ENCODE measurements around the gene OR7A10. TPM values are rescaled to one million over a fixed set of nuclear protein-coding genes. Genes with fewer than 3 reads are reported as not detected.
A peak's percentile ranks its signal among the peaks of the same experiment; 100 is the strongest.

The OR7A10 gene
- total RNA-seq (not detected), polyA plus RNA-seq (ENCODE audit: insufficient read depth in 1 of 8, insufficient read length in 8 of 8, low replicate concordance in 1 of 8) (not detected)
- long read RNA-seq, donor 1: 0 reads
- long read RNA-seq, donor 2: 0 reads
- long read RNA-seq, donor 3: 0 reads
- long read RNA-seq, donor 4: 0 reads
- long read RNA-seq, donor 5: 0 reads
- long read RNA-seq, donor 6: 0 reads
- long read RNA-seq, donor 7: 0 reads
- long read RNA-seq, donor 8: 0 reads
- long read RNA-seq, donor 9: 0 reads
- long read RNA-seq, donor 10: 0 reads
- long read RNA-seq, donor 11: 0 reads

DNA sequence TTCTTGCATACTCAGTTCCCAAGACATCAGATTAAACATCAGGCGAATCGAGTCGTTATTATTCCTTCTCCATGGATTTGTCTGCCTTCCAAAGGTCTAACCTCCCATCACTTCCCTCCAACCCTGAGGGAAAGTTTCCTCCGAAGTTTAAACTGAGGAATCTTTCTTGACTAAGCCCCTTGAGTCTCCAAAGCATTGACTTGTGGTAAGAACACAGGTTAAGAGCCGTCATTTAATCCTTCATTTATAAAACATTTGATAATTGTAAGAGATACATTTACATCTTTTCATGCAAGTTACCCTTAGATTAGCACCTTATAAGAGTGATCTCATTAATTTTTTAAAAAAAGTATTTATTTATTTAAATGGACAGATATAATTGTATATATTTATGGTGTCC, at the start of gene OR7A10:
Gene OR7A10 (minus strand): TSS at position 101 of the 400 bp plus-strand sequence. CDS start 7,045 bp downstream, outside the sequence.
- H3K27me3 ChIP-seq (ENCODE audit: control insufficient read depth, insufficient read depth, low read length): no peaks in the 10 kb centered on the region
- DNase-seq: no peak
- H3K36me3 ChIP-seq (ENCODE audit: control insufficient read depth, insufficient read depth, low read length): no peaks in the 10 kb centered on the region
- H3K4me3 ChIP-seq (ENCODE audit: low read length): no peak within 1 kb of the TSS
- WGBS (ENCODE audit: insufficient coverage): no CpG with 5 or more reads among the region's 5 CpGs
- no peaks in the 10 kb centered on the region for H3K9me3 ChIP-seq (replicated peaks; ENCODE audit: control insufficient read depth, low read depth, low read length)
- no peaks in the 10 kb centered on the region for H3K4me1 ChIP-seq (ENCODE audit: control insufficient read depth, insufficient read depth, low read length)
- H3K27ac ChIP-seq (ENCODE audit: low read length): no peak within 1 kb of the TSS

DNA sequence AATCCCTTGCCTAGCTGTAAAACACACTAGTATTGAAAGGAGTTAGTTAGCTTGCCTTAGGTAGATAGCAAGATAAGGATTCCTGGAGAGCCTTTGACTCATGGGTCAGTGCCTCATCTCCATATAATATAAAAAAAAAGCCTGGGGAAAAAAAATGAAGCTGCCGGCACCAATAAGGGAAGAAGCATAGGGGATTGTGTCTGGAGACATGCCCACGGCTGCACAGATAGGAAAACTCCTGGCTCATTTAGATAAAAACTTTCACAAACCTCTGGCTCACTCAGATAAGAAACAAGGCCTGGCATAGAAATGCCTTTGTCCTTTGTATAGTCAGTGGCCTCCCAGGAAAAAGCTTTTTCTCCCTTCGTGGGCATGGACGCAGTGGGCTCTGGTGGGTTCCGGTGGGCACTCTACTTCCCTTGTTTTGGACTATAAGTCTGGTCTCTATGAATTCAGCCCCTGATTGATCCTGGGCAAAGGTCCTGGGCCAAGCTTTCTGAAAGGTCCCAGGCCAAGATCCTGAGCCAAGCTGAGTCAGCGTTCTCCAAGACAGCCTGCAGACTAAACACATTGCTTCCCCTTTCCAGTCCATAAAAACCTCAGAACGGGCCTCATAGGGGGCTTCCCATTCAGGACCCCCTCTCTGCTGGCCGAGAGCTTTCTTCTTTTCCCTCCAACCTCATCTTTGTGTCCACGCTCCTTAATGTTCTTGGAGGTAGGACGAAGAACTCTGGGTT, 42.1 kb upstream of the OR7A10 start:
- no peak overlapping the region for H3K27ac ChIP-seq (ENCODE audit: low read length)
- H3K36me3 ChIP-seq (ENCODE audit: control insufficient read depth, insufficient read depth, low read length): no peaks in the 10 kb centered on the region
- H3K4me3 ChIP-seq (ENCODE audit: low read length): no peak overlapping the region
- 62% methylated on average over 6 of the region's 10 CpGs for WGBS (ENCODE audit: insufficient coverage)
- H3K4me1 ChIP-seq (ENCODE audit: control insufficient read depth, insufficient read depth, low read length): no peaks in the 10 kb centered on the region
- peak; percentile 39 for DNase-seq
- H3K27me3 ChIP-seq (ENCODE audit: control insufficient read depth, insufficient read depth, low read length): no peaks in the 10 kb centered on the region
- no peaks in the 10 kb centered on the region for H3K9me3 ChIP-seq (replicated peaks; ENCODE audit: control insufficient read depth, low read depth, low read length)

DNA sequence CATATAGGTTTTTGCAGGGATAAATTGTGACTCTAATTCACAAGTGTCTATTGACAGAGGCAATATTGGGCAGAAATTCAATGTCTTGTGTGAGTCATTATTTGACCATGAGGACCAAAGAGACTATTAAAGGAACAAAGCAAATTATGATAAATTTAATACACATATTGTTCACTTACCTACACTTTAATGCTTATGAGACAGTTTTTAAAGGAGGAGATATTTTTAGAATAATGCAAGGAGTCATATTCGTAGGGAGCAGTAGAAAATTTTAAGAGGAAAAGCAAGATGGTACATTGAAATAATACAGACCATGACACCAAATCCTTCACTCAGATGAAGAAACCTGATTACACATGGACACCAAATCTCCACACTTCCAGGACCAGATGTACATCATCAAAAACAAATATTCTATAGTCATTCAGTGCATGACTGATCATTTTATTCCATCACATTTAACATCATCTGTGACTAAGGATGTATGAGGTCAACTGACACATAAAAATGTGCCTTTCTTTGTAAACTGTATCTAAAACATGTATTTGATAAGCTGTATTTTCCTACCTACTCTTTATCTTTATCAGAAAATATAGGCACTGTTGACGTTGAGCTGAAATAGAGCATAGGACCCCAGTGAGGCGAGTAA, 41.4 kb upstream of the OR7A10 start:
- Histone ChIP-seq H3K4me1 (ENCODE audit: control insufficient read depth, insufficient read depth, low read length) (no peaks in the 10 kb centered on the region), H3K27ac (ENCODE audit: low read length) (no peak overlapping the region), H3K36me3 (ENCODE audit: control insufficient read depth, insufficient read depth, low read length) (no peaks in the 10 kb centered on the region), H3K27me3 (ENCODE audit: control insufficient read depth, insufficient read depth, low read length) (no peaks in the 10 kb centered on the region), H3K9me3 (replicated peaks; ENCODE audit: control insufficient read depth, low read depth, low read length) (no peaks in the 10 kb centered on the region), H3K4me3 (ENCODE audit: low read length) (no peak overlapping the region)
- no CpG with 5 or more reads among the region's 3 CpGs for WGBS (ENCODE audit: insufficient coverage)
- no peak for DNase-seq

DNA sequence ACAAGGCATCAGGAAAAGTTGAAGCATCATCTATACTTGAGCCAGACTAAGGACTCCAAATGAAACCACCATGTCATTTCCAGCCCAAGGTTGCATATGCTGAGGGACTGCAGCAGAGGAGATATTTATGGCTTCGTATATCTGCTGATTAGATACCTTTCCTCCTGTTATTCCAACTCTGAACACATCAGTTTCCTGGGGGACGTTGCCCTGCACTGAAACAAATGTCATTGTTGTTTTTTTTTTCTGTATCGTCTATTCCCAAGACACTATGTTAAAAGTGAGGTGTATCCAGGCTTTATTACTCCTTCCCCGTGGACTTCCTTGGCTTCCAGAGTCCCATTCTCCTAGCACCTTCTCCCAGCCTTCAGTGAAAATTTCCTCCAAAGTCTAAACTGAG, 37.3 kb upstream of the OR7A10 start, which contains the start of gene OR7A17:
Gene OR7A17 (minus strand): TSS at position 101 of the 400 bp plus-strand sequence. CDS start 4,777 bp downstream, outside the sequence.
- Histone ChIP-seq H3K4me1 (ENCODE audit: control insufficient read depth, insufficient read depth, low read length) (no peaks in the 10 kb centered on the region), H3K4me3 (ENCODE audit: low read length) (no peak within 1 kb of the TSS), H3K9me3 (replicated peaks; ENCODE audit: control insufficient read depth, low read depth, low read length) (no peaks in the 10 kb centered on the region), H3K27me3 (ENCODE audit: control insufficient read depth, insufficient read depth, low read length) (no peaks in the 10 kb centered on the region), H3K36me3 (ENCODE audit: control insufficient read depth, insufficient read depth, low read length) (no peaks in the 10 kb centered on the region), H3K27ac (ENCODE audit: low read length) (no peak within 1 kb of the TSS)
- WGBS (ENCODE audit: insufficient coverage): no CpG with 5 or more reads among the region's 4 CpGs
- no peak for DNase-seq

DNA sequence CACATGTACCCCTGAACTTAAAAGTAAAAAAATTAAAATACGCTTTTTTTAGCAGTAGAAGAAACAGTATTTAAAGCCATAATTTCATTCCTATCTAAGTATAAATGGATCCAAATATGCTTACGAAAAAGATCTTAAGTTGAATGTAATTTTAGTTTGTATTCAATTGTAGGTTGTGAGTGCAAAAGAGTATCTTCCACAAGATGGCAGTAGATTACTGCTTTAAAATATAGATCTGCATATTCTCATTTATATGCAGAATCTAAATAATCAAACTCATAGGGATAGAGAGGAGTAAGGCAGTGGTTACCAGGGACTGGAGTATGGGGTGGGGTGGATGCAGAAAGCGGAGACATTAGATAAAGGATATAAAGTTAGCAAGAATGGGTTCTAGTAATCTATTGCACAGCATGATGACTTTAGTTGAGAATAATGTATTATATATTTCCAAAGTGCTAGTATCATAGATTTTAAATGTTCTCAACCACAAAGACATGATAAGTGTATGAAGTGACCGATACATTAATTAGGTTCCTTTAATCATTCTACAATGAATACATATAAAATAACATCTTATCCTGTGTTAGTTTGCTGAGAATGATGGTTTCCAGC, 23.0 kb upstream of the OR7A10 start:
- H3K27me3 ChIP-seq (ENCODE audit: control insufficient read depth, insufficient read depth, low read length): no peaks in the 10 kb centered on the region
- H3K4me1 ChIP-seq (ENCODE audit: control insufficient read depth, insufficient read depth, low read length): no peaks in the 10 kb centered on the region
- no CpG with 5 or more reads among the region's 4 CpGs for WGBS (ENCODE audit: insufficient coverage)
- H3K9me3 ChIP-seq (replicated peaks; ENCODE audit: control insufficient read depth, low read depth, low read length): no peaks in the 10 kb centered on the region
- no peak overlapping the region for H3K4me3 ChIP-seq (ENCODE audit: low read length)
- no peaks in the 10 kb centered on the region for H3K36me3 ChIP-seq (ENCODE audit: control insufficient read depth, insufficient read depth, low read length)
- no peak overlapping the region for H3K27ac ChIP-seq (ENCODE audit: low read length)
- peak; percentile 33 for DNase-seq

DNA sequence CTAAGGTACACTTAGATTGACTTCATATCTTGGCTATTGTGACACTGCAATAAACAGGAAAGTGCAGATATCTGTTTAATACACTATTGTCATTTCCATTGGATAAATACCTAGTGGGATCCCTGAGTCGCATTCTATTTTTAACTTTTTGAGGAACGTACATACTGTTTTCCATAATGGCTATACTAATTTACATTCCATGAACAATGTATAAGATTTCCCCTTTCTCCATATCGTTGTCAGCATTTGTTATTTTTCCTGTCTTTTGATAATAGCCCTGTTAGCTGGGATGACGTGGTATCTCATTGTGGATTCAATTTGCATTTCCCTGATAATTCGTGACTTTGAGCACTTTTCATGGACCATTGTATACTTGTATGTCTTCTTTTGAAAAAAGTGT, 19.8 kb upstream of the OR7A10 start:
- WGBS (ENCODE audit: insufficient coverage): 71% methylated on average over 1 of the region's 5 CpGs
- Histone ChIP-seq H3K27ac (ENCODE audit: low read length) (no peak overlapping the region), H3K36me3 (ENCODE audit: control insufficient read depth, insufficient read depth, low read length) (no peaks in the 10 kb centered on the region), H3K9me3 (replicated peaks; ENCODE audit: control insufficient read depth, low read depth, low read length) (no peaks in the 10 kb centered on the region), H3K4me1 (ENCODE audit: control insufficient read depth, insufficient read depth, low read length) (no peaks in the 10 kb centered on the region), H3K4me3 (ENCODE audit: low read length) (no peak overlapping the region), H3K27me3 (ENCODE audit: control insufficient read depth, insufficient read depth, low read length) (no peaks in the 10 kb centered on the region)
- DNase-seq: no peak

DNA sequence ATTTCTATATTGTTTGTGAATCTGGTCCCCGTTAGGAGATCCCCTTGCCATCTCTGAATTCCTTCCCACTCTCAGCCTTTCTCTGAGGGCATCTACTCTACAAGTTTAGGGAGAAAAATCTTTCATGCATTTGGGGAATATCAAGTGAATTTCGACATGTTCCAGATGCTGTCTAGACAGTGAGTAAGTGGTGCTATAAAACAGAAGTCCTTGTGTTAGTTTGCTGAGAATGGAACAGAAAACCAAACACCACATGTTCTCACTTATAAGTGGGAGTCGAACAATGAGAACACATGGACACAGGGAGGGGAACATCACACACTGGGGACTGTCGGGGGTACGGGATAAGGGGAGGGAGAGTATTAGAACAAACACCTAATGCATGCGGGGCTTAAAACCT, 5.1 kb downstream of the OR7A10 start:
- Histone ChIP-seq H3K27me3 (ENCODE audit: control insufficient read depth, insufficient read depth, low read length) (no peaks in the 10 kb centered on the region), H3K4me3 (ENCODE audit: low read length) (no peak overlapping the region), H3K27ac (ENCODE audit: low read length) (no peak overlapping the region), H3K9me3 (replicated peaks; ENCODE audit: control insufficient read depth, low read depth, low read length) (no peaks in the 10 kb centered on the region), H3K4me1 (ENCODE audit: control insufficient read depth, insufficient read depth, low read length) (no peaks in the 10 kb centered on the region), H3K36me3 (ENCODE audit: control insufficient read depth, insufficient read depth, low read length) (no peaks in the 10 kb centered on the region)
- peak; percentile 28 for DNase-seq
- WGBS (ENCODE audit: insufficient coverage): no CpG with 5 or more reads among the region's 6 CpGs

DNA sequence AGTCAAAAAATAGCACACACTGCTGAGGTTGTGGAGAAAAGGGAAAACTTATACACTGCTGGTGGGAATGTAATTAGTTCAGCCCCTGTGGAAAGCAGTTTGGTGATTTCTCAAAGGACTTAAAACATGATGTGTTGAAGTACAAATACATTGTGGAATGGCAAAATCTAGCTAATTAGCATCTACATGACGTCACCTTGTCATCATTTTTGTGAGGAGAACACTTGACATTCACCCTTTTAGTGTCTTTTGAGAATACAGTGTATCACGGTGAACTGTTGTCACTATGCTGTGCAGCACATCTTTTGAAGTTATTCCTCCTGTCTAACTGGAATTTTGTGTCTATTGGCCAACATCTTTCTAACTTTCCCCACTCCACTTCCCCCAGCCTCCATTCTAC, 5.6 kb downstream of the OR7A10 start:
- Histone ChIP-seq H3K4me3 (ENCODE audit: low read length) (no peak overlapping the region), H3K9me3 (replicated peaks; ENCODE audit: control insufficient read depth, low read depth, low read length) (no peaks in the 10 kb centered on the region), H3K36me3 (ENCODE audit: control insufficient read depth, insufficient read depth, low read length) (no peaks in the 10 kb centered on the region), H3K27me3 (ENCODE audit: control insufficient read depth, insufficient read depth, low read length) (no peaks in the 10 kb centered on the region), H3K4me1 (ENCODE audit: control insufficient read depth, insufficient read depth, low read length) (no peaks in the 10 kb centered on the region), H3K27ac (ENCODE audit: low read length) (no peak overlapping the region)
- DNase-seq: no peak
- no CpG with 5 or more reads among the region's 2 CpGs for WGBS (ENCODE audit: insufficient coverage)

DNA sequence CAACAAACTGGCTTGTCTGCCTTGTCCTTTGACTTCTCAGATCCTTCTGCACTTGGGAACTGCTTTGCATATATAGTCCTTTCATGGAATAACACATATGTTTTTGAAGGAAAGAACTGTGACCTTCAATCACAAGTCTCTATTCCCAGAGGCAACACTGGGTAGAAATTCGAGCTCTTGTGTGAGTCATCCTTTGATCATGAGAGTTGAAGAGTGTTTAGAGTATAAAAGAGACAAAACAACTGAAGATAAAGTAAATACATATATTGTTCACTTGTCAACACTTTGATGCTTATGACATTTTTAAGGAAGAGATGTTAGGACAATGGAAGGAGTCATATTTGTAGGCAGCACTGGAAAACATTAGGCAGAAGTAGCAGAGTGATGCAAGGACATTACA, 8.5 kb downstream of the OR7A10 start:
- Histone ChIP-seq H3K36me3 (ENCODE audit: control insufficient read depth, insufficient read depth, low read length) (no peaks in the 10 kb centered on the region), H3K27me3 (ENCODE audit: control insufficient read depth, insufficient read depth, low read length) (no peaks in the 10 kb centered on the region), H3K27ac (ENCODE audit: low read length) (no peak overlapping the region), H3K4me3 (ENCODE audit: low read length) (no peak overlapping the region), H3K4me1 (ENCODE audit: control insufficient read depth, insufficient read depth, low read length) (no peaks in the 10 kb centered on the region), H3K9me3 (replicated peaks; ENCODE audit: control insufficient read depth, low read depth, low read length) (no peaks in the 10 kb centered on the region)
- no peak for DNase-seq
- WGBS (ENCODE audit: insufficient coverage): no CpG with 5 or more reads among the region's 1 CpG

DNA sequence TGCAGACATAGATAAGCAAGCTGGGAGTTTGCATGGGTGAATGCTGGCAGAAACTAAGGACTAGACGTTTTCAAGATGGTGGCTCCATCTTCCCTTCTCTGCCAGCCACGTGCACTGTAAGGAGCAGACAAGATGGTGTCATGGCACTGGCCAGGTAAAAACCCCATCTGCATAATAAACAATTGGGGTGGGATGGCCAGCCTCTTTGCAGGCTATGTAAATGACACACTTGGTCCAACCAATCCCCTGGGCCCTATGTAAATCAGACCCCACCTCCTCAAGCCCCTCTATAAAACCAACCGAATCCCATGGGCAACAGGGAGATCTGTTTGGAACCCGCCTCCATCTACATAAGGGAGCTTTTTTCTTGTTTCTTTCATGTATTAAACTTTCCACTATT, 11.3 kb downstream of the OR7A10 start:
- Histone ChIP-seq H3K9me3 (replicated peaks; ENCODE audit: control insufficient read depth, low read depth, low read length) (no peaks in the 10 kb centered on the region), H3K27ac (ENCODE audit: low read length) (no peak overlapping the region), H3K36me3 (ENCODE audit: control insufficient read depth, insufficient read depth, low read length) (no peaks in the 10 kb centered on the region), H3K4me1 (ENCODE audit: control insufficient read depth, insufficient read depth, low read length) (peaks cover 3% of the 10 kb centered on the region), H3K4me3 (ENCODE audit: low read length) (no peak overlapping the region), H3K27me3 (ENCODE audit: control insufficient read depth, insufficient read depth, low read length) (no peaks in the 10 kb centered on the region)
- WGBS (ENCODE audit: insufficient coverage): 82% methylated on average over 3 of the region's 4 CpGs
- no peak for DNase-seq
